Loucy (cell line): Measurements from ENCODE around the gene NAALADL2.

Experiments used
- EZH2phosphoT487 ChIP-seq: fragments of 200-600 bp; IDR thresholded peaks from 2 replicates; pipeline ENCODE4 v1.6.1; 2018; ENCODE audit warnings: antibody characterized with exemption, mild to moderate bottlenecking, moderate library complexity, borderline replicate concordance
- TF ChIP-seq, protein P1 (sequence below): fragments of 200-600 bp; sonication (generic); conservative IDR thresholded peaks from 2 replicates; pipeline ENCODE4 v1.5.1; 2014; ENCODE audit warnings: mild to moderate bottlenecking, antibody characterized with exemption, low read length

DNA sequence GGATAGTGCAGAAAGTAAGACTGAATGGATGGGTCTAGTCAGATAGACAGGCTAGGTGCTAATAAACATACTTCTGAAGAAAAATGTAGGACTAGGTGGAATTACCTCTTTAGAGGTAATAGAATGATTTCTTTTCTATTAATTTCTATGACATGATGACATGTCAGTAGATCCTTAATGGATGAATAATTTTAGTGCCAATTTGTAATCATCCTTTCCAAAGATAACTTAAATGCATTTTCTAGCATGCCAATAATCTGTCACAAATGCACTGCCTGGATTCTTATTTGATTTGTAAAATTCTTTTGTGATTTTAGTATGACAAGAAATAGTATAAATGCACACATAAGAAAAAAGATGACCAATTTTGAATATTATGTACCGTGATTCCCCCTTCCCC, 356.7 kb downstream of the NAALADL2 start:
- TF ChIP-seq, protein P1, sequence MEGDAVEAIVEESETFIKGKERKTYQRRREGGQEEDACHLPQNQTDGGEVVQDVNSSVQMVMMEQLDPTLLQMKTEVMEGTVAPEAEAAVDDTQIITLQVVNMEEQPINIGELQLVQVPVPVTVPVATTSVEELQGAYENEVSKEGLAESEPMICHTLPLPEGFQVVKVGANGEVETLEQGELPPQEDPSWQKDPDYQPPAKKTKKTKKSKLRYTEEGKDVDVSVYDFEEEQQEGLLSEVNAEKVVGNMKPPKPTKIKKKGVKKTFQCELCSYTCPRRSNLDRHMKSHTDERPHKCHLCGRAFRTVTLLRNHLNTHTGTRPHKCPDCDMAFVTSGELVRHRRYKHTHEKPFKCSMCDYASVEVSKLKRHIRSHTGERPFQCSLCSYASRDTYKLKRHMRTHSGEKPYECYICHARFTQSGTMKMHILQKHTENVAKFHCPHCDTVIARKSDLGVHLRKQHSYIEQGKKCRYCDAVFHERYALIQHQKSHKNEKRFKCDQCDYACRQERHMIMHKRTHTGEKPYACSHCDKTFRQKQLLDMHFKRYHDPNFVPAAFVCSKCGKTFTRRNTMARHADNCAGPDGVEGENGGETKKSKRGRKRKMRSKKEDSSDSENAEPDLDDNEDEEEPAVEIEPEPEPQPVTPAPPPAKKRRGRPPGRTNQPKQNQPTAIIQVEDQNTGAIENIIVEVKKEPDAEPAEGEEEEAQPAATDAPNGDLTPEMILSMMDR: no peak
- TF ChIP-seq EZH2phosphoT487: no peak
